ENCODE data around the gene FAM72C.
"Not testable (repeated sequence)": the region's sequence is repeated elsewhere in the genome, so short reads cannot be mapped to it uniquely, and the experiment has no call there.

Gene FAM72C

DNA sequence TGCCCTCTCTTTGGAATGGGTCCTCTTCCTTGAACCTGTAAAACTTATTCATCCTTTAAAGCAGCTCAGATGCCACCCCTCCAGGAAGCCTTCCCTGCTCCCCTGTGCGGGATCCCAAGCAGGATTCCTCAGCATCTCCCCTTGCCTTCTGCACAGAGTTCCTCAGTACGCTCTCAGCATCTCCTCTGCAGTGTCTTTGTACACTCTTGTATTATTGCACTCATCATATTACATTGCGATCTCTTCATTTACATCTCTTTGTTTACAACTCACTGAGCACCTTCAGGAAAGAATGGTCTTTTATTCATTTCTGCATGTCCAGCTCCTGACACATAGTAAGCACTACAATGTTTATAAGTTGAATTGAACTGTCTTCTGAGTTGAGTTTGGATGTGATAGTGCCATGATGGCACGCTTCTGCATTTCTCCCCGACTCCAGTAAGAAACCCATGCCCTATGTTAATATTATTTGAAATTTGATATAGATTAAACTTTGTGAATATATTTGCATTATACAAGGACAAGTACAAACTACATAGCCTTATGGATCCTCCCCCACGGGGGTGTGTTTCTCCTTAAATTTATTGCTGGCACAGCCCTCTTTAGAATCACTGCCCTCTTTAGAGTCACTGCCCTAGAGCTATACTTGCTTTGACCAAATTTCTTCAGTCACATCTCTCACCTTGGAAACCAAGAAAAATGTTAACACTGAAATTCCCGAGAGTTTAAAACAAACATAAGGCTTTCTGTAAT is 13.1 kb upstream of the FAM72C start:
- DNase-seq = not testable (repeated sequence)

DNA sequence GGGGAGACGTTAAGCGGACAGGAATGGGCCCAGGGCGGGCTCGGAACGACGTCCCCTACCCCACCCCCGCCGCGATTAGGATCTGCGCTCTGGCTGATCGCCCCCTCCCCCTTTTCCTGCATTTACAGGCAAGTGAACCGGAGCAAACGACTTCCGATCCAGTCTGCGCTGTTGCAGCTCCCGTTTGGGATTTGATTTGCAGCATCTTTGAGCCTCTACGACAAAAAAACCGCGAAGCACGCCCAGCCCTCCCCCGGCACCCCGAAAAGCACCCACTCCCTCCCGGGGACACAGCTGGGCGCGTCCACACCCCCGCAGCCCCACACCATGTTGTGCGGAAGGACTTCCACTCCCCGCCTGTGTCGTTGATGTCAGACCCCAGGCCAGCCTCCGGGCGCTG is 2.6 kb upstream of the FAM72C start:
- not testable (repeated sequence) for DNase-seq

DNA sequence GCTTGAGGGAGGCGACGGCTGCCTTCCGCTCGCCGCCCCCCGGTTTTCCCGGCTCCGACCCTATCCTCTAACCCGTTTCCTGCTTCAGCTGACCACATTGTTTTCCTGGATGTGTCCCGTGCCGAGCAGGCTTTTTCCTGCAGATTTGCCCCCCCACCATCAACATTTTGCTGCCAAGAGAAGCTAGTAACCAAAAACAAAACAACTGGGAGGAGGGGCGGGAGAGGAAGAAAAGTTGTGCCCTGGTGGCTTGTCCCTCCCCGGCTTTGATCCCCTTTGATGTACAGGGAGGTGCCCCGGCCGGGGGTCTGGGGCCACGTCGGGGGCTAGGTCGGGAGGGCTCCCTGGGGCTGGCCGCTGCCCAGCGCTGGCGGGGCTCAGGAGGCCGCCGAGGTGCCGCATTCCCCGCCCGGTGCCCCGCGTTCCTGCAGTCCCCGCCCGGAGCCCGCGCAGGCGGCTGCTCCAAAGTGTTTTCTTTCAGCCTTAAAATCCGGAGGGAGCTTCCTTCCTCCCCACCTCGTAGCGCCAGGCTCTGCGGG is 2.2 kb upstream of the FAM72C start:
- not testable (repeated sequence) for DNase-seq

DNA sequence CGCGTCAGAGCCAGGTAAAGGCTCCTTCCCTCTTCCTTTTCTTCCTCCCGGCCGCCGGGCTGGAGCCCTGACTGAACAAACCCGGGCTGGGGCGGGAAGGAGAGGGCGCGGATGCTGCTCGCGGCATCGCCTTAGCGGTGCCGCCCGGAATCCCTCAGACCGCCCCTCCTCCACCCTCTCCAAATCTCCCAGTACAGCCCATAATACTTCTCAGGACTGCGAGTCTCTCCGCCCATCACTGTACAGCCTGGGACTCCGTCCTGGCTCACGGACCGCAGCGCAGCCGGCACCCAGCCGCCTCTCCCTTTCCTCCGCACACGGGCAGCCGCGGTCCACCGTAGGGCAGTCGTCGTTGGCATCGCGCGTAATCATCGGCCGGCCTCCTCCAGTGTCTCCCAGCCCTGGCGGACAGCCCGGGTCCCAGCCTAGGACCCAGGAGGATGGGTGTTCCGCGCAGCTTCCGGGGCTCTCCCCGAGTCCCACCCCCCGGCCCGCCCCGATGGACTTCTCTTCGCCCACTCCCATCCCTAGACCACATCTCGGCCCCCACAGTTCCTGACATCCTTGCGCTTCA is 1.1 kb upstream of the FAM72C start:
- DNase-seq = not testable (repeated sequence)

DNA sequence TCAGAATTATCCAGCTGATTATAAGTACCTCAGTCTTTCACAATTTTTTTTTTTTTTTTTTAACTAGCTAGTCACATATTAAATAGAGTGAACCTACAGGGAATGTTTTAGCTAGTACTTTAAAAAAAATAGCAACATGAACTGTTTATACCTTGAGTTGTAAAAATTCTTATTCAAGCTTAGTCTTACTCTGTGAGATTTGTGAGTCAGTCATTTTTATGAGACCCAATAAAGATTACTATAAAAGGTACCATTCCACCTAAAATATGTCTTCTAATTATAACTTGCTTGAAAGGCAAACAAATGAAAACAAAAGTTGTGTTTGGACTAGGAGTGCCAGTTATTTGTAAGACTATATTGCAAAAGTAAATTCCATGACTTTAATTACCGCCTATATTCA is 5.9 kb downstream of the FAM72C start:
- not testable (repeated sequence) for DNase-seq

DNA sequence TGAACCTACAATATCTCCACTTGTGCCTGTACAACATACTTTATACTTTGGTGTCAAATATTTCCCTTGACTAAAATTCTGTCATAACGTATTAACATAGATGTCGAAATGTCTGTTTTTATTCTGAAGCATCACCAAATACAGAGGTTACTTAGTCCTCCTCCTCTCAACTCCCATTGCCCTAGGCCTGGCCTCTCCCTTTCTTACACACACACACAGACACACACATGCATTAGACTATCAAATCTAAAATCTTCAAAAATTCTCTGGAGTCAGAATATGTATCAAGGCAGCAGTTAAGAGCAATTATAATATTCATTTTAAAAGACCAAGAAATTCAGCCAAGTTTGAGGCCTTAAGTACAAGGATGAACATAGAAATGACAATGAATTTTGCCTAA is 7.5 kb downstream of the FAM72C start:
- DNase-seq = not testable (repeated sequence)

DNA sequence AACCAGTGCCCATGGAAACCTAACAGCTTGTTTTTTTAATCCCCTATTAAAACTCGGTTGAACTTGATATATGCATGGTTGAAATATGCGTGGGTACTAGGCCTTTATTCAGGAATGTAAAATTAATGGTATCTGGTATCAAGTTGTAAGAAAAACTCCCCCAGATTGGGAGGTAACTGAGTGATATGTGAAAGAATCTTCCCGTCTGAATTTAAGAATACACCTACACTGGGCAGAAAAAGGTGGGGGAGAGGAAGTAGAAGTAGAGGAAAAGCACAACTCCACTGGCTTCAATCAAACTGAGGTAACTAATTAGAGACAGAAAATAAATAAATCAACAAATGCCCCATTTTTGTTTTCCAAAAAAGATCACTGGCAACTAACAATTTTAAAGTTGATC is 15.9 kb downstream of the FAM72C start:
- not testable (repeated sequence) for DNase-seq

DNA sequence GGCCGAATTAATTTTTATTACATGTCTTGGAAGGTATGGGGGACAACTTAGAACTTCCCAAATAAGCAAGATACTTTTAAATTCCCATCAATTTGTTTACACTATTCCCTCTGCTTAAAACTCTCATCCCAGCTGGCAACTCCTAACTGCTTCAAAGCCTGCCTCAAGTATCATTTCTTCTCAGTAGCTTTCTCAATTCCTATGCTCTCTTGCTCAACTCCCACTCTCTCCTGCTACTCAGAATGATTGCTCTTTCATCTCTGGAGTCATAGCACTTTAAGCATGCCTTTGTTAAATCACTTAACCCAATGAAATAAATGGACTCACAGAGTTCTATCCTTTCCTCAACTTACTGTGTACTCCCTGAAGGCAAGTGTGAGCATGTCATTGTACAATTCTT is 18.9 kb downstream of the FAM72C start:
- not testable (repeated sequence) for DNase-seq

DNA sequence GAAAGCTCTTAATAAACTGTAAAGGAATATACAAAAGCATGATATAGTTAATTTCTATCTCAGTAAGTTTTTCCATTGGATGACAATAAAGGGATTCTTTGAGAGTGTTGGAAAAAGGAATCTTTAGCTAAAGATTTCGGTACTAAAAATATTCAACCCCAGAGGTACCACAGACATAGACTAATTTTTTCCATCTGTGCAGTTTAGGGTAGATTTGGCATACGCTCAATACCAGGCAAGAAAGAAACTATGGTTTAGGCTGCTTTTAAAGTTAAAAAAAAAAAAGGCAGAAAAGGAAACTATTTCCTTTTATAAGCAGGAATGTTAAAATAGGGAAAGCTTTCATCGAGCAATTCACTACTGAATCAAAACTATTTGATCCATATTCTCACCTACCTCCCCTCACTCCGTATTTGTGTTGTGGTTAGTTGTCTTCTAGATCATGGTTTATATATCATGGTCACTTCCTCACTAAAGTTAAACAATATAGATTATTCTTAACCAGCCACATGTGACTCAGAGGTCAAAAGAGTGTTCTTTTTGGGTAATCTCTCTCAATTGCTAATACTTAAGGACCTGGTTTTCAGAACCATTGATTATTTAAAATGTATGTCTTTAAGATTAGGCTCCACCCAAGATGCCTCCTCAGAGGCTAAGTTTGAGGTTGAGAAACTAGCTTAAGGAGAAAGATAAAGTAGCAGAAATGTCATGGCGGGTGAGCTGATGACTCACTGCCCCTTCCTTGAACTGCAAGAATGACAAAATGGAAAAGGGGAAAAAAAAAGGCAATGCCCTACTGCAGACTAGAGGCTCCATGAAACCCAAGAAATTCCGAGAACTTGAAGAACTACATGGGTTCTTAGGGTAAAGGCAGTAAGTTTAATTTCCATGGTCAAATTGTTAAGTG is 20.0 kb downstream of the FAM72C start:
- not testable (repeated sequence) for DNase-seq

DNA sequence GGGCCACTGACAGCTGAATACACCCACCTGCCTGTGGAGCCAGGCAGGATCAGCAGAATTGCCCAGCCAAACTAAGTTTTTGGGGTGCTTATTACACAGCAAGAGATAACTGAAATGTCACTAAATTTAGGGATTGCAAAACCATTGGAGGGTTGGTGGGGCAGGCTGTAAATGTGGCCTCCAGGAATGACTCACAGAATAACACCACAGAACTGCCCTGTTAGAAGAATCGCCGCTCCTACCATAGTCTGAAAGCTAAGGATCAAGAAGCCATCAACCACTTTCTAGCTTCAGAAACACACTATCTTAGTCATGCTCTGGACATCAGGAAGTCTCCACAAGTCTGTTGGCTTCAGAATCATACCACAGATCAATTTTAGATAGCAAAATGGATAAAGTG is 24.0 kb downstream of the FAM72C start:
- DNase-seq = not testable (repeated sequence)

DNA sequence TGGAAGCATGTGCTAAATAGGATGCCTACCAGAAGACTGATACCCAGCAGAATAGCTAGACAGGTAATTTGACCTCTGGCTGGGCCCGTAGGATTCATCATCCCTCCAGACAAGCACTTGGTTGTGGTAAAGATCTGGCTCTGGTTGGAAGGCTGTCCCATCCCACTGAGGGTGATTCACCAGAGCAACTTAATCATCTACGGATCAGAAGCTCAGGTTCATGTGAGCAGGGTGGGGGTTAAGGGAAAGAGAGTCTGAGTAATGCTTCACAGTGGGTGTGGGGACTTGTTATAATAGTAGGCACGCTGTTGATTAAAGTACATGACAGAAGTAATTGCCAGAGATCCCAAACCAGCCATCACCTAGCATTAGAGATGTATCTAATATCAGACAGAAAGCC is 26.5 kb downstream of the FAM72C start:
- DNase-seq = not testable (repeated sequence)

DNA sequence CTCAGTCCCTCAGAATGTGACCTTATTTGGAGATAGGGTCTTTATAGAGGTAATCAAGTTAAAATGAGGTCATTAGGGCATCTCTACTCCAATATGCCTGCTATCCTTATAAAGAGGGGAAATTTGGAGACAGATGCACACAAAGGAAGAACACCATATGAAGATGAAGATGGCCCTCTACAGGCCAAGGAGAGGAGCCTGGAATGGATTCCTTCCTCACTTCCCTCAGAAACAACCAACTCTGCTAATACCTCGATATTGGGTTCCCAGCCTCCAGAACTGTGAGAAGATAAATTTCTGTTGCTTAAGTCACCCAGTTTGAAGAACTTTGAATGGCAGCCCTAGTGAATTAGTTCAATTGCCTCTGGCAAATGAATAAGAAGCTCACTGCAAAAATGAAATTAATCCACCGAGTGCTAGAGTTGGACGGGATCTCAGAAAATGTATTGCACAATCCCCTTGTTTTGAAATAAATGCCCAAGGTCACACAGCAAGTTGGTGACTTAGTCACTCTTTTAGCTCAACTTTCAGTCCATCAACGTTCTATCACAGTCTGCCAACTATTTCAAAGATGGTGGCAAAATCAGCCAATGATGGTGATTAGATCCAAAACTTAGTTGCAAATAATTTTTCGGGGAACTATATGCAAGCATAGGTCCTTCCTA is 27.1 kb downstream of the FAM72C start:
- not testable (repeated sequence) for DNase-seq

DNA sequence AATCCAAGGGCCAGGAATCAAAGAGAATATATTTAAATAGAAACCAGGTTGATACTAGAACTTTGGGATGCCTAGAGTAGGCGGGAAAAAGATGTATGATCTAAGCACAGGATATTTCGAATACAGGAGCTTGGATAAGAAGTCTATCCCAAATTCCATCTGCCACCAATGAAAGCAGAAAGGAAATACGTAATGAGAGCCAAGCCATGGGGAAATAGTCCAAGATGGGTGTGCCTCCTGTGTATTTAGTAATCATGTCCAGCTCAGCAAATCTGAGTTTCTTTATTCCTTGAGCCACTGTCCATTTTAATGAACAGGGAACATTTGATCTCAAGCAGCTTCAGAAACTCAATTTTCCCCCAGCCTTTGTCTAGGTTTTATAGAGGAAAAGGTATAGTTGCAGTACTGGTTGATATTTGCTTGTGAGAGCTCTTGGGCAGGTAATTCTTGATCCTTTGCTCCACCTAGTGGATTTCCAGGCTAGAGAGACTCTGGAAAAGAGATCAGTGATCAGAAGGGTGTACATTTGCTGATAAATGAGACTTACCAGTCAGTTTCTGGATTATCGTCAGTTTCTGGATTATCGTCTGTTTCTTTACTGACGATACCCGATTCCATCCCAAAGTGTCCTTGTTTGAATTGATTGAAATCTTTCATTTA is 28.3 kb downstream of the FAM72C start:
- not testable (repeated sequence) for DNase-seq

DNA sequence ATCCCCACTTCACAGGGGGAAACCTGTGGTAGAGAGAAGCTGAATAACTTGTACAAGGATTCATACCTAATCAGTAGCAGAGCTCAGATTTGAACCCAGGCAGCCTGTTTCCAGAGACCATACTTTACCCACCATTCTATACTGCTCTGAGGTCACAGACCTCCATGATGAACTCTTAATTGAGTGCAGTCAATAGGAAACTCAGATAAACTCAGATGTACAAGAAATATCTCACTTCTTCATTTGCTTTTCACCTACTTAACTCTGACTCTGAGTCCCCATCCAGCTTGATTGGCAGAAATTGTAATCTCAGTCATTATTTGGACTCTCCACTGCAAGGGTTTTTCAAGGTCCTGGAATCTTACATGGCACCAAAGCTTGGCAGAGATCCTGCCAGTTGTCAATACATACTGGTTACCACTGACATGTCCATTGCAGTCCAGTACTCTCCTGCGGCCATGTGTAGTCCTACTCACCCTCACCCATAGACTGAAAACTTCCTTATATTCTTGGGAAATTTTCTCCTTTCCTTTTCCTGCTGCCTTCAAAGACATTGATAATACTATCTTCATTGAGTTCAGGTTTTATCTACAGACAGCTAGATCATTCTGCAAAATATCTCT is 29.4 kb downstream of the FAM72C start:
- not testable (repeated sequence) for DNase-seq

DNA sequence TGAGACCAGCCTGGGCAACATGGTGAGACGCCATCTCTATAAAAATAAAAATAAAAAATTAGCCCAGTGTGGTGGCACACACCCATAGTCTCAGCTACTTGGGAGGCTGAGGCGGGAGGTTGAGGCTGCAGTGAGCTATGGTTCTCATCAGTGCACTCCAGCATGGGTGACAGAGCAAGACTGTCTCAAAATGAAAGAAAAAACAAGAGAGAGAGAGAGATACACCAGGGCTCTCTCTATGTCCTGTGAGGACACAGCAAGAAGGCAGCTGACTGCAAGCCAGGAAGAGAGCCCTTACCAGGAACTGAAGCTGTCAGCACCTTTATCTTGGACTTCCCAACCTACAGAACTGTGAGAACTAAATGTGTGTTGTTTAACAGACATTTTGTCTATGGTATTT is 32.1 kb downstream of the FAM72C start:
- not testable (repeated sequence) for DNase-seq

DNA sequence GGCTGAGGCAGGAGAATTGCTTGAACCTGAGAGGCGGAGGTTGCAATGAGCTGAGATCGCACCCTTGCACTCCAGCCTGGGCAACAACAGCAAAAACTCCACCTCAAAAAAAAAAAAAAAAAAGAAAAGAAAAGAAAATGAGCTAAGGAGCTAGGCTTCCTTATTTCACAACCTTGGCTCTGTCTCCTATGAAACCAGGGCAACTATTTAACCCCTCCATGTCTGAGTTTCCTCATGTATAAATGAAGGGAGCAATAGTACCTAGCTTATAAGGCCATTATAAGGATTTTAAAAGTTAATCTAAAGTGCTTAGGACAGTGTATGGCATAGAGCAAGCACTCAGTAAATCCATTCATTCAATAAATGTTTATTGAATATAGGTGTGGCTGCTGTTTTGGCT is 32.9 kb downstream of the FAM72C start:
- not testable (repeated sequence) for DNase-seq

DNA sequence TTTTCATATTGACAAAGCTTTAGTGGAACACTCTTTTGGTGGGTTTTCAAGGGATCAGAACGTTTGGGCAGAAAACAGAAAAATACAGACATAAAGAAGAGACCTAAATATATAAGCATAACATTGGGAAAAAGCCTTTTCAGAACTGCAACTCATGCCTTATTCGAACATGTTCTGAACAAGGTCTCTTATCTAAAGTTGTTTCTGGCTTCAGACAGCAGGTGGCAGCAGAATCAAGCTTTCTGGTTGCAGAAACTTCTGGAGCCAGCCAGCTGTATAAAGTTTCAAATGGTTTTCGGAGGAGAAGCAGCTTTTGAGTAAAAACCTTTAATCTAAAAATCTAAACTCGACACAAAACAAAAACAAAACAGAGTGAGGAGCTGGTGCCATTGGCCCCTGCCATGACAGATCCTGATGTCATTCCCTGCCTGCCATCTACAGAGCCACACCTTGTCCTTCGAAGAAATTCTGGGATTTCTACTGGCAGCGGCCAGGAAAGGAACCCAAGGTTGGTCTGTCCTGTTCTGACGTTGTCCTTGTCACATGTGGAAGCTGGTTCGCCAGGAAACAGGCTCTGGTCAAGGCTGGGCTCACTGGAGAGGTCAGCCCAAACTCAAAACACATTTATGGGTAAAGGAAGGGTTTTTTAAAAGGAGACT is 35.2 kb downstream of the FAM72C start:
- peak; percentile 33 for DNase-seq

DNA sequence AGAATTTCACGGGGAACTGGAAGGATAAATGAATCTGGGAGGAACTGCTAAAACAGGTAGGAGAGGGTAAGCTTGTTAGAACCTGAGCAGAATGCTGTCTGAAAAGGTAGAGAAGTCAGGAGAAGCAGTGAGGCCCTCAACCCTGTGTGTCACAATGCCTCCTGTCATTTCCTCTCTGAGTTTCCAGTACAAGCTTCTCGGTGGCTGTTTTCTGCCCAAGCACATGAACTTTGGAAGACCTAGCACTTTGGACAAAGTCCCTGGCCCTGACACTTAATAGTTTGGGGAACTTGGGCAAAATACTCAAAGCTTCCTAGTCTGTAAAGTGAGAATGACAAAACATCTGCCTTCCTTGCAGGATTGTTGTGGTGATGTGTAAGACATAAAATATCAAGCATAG is 52.7 kb downstream of the FAM72C start:
- not testable (repeated sequence) for DNase-seq

DNA sequence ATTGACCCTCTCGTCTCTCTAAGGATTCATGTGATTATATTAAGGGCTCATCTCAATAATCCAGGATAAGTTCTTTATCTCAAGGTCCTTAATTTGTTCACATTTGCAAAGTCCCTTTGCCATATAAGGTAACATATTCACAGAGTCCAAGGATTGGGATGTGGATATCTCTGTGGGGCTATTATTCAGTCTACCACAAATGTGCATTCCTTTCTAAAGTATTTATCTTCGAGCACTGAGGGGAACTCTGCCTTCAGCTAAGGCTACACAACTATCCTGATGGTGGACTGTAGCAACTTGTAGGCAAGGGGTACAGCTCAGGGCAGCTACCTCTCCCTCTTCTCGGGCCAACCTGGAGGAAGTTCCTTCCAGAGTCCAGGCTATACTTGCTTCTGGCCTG is 53.2 kb downstream of the FAM72C start:
- not testable (repeated sequence) for DNase-seq

DNA sequence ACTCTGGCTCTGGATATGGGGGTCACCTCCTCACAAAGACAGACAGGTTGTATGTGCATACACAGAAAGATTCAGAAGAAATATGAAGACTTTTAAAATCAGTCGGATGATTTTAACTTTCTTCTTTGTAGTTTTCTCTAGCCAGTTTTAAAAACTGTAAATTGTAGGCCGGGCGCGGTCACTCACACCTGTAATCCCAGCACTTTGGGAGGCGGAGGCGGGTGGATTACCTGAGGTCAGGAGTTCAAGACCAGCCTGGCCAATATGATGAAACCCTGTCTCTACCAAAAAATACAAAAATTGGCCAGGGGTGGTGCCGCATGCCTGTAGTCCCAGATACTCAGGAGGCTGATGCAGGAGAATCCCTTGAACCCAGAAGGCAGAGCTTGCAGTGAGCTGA is 58.1 kb downstream of the FAM72C start:
- not testable (repeated sequence) for DNase-seq
